ENCODE measurements around the gene JMY.

DNA sequence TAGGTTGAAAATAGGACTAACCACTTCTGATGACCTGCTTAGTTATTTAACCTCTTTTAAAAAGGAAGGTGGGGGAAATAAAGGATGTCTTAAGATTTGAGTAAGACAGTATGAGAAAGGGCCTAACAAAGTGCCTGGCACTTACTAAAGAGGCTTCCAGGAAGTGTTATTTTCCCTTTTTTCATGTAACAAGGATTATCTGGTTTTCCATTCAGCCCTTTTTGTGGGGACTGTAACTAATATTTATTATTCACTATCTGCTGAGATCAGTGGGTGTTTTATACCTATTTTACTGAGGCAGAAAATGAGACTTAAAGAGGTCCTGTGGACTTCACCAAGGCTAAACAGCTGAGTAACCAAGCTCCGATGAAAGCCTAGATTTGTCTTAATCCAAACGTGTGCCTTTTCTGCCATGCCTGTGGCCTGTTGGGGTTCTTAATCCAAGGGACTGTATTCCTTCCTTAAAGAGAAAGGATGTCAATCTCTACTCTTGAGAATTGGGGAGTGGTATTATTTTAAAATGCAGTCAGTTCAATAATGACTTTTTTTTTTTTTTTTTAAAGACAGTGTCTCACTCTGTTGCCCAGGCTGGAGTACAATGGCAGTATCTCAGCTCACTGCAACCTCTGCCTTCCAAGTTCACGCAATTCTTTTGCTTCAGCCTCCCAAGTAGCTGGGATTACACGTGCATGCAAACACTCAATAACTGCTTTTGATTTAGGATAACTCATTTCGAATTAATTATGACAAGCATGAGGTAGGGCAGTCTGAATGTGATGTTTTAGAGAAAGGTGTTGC lies 6.5 kb downstream of the JMY start:
- TF ChIP-seq, protein P1, sequence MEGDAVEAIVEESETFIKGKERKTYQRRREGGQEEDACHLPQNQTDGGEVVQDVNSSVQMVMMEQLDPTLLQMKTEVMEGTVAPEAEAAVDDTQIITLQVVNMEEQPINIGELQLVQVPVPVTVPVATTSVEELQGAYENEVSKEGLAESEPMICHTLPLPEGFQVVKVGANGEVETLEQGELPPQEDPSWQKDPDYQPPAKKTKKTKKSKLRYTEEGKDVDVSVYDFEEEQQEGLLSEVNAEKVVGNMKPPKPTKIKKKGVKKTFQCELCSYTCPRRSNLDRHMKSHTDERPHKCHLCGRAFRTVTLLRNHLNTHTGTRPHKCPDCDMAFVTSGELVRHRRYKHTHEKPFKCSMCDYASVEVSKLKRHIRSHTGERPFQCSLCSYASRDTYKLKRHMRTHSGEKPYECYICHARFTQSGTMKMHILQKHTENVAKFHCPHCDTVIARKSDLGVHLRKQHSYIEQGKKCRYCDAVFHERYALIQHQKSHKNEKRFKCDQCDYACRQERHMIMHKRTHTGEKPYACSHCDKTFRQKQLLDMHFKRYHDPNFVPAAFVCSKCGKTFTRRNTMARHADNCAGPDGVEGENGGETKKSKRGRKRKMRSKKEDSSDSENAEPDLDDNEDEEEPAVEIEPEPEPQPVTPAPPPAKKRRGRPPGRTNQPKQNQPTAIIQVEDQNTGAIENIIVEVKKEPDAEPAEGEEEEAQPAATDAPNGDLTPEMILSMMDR (IDR thresholded peaks at IDR 0.05), result no peak
- TF ChIP-seq MAFK (IDR thresholded peaks at IDR 0.05; ENCODE audit: partially characterized antibody), result no peak
- TF ChIP-seq POLR2A (IDR thresholded peaks at IDR 0.05; ENCODE audit: low read length), result no peak

Measured in A549 (cell line).